HEK293T (cell line): ENCODE data around the gene MUL1.

Experiments used
- BHLHE40 ChIP-seq: fragments of 450-650 bp; IDR thresholded peaks from 2 replicates; pipeline ENCODE4 v1.6.1; 2016; ENCODE audit warnings: mild to moderate bottlenecking, moderate library complexity, borderline replicate concordance
- FOXK2 ChIP-seq: fragments of 450-650 bp; IDR thresholded peaks from 2 replicates; pipeline ENCODE4 v1.6.1; 2016; ENCODE audit warnings: mild to moderate bottlenecking
- FOXM1 ChIP-seq: fragments of 450-650 bp; IDR thresholded peaks from 2 replicates; pipeline ENCODE4 v1.6.1; 2017; ENCODE audit warnings: mild to moderate bottlenecking, borderline replicate concordance
- L3MBTL2 ChIP-seq: fragments of 450-650 bp; conservative IDR thresholded peaks from 2 replicates; pipeline ENCODE4 v1.6.1; 2016; ENCODE audit warnings: mild to moderate bottlenecking
- PKNOX1 ChIP-seq: fragments of 450-650 bp; IDR thresholded peaks from 2 replicates; pipeline ENCODE4 v1.6.1; 2016
- TARDBP ChIP-seq: fragments of 450-650 bp; IDR thresholded peaks from 2 replicates; pipeline ENCODE4 v1.6.1; 2016

GRCh38 chr1:20474333-20474975, 33.5 kb downstream of the MUL1 start:
- TF ChIP-seq BHLHE40 (no peak), FOXM1 (no peak), L3MBTL2 (no peak), TARDBP (no peak), PKNOX1 (no peak), FOXK2 (no peak)
